ENCODE measurements around the gene SKP1.

SKP1 gene

GRCh38 chr5:134128648-134128995 is 48.1 kb downstream of the SKP1 start:
- DNase-seq, result no peak

- no peak for DNase-seq
Measured at GRCh38 chr5:134127988-134128647, 48.6 kb downstream of the SKP1 start.

GRCh38 chr5:134127376-134127861 is 49.3 kb downstream of the SKP1 start:
- DNase-seq, result peak; percentile 66

GRCh38 chr5:134125039-134126015 is 51.4 kb downstream of the SKP1 start:
- DNase-seq, result no peak

- peak; percentile 50 for DNase-seq
Measured at GRCh38 chr5:134124289-134125038, 52.3 kb downstream of the SKP1 start.

- DNase-seq, result no peak
Measured at GRCh38 chr5:134123360-134123759, 53.4 kb downstream of the SKP1 start.

- DNase-seq, result peak; percentile 67
Measured at GRCh38 chr5:134122530-134122929, 54.2 kb downstream of the SKP1 start.

- no peak for DNase-seq
Measured at GRCh38 chr5:134120386-134121138, 56.2 kb downstream of the SKP1 start.

GRCh38 chr5:134119720-134120119 is 57.0 kb downstream of the SKP1 start:
- no peak for DNase-seq

- DNase-seq, result no peak
Measured at GRCh38 chr5:134118212-134118835, 58.4 kb downstream of the SKP1 start.

GRCh38 chr5:134116789-134117761 is 59.7 kb downstream of the SKP1 start:
- DNase-seq, result no peak

- no peak for DNase-seq
Measured at GRCh38 chr5:134116286-134116685, 60.5 kb downstream of the SKP1 start.

GRCh38 chr5:134115806-134116175 is 61.0 kb downstream of the SKP1 start:
- DNase-seq, result no peak

GRCh38 chr5:134114886-134115805 is 61.6 kb downstream of the SKP1 start:
- DNase-seq, result peak; percentile 72

GRCh38 chr5:134113902-134114875 is 62.6 kb downstream of the SKP1 start, which contains the start of gene TCF7:
Gene TCF7, plus strand, starts transcription at chr5:134114681. Its CDS starts 226 bp downstream, at chr5:134114907.
- peak; percentile 75 for DNase-seq

GRCh38 chr5:134113363-134113889 is 63.3 kb downstream of the SKP1 start:
- no peak for DNase-seq

GRCh38 chr5:134112726-134113362 is 63.9 kb downstream of the SKP1 start:
- no peak for DNase-seq

Data from effector CD4-positive, alpha-beta T cell (primary cell).